GM19239 (cell line): ENCODE measurements around the gene GLT8D2.

Source experiments
- DNase-seq: peaks from one replicate; pipeline ENCODE4 v3.0.0; 2011; ENCODE audit warnings: low spot score; ENCODE audit not compliant: insufficient read length
- FAIRE-seq: peaks from 2 replicates; lab custom pipeline; 2011; peaks lifted over from hg19 to GRCh38; lab: Jason Lieb, UNC

GLT8D2 gene

DNA sequence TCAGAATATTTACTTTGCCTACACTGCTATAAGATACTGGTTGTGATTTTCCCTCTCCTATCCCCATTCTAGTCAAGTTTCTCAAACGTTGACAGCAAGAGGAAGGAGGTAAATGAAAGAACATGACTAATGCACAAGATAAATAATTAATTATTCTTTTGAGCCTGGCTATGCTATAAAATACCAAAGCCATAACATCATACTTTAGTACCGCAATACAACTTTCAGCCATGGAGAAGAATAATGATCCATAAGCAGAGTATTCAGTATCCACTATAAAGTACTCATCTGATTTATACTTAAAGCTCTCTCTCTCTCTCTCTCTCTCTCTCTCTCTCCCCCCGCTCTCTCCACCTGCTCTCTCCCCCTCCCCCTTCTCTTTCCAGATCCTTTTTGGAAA lies 43.1 kb downstream of the GLT8D2 start:
- DNase-seq, result no peak
- FAIRE-seq, result no peak

DNA sequence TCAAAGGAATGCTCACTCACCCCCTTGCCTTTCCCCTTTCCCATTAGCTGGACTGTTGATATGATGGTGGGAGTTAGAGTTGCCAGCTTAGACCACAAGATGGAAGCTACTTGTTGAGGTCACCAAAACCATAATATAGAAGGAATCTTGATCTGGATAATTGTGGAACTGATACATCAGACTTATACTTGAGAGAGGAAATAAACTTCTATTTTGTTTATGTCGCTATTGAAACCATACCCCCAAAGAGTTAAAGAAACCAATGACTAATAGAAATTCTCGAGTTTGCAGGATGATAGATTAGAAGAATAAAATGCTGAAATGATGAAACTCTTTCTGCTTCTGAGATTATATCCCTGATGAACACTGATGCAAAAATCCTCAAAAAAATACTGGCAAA lies 46.4 kb downstream of the GLT8D2 start:
- DNase-seq, result no peak
- no peak for FAIRE-seq

DNA sequence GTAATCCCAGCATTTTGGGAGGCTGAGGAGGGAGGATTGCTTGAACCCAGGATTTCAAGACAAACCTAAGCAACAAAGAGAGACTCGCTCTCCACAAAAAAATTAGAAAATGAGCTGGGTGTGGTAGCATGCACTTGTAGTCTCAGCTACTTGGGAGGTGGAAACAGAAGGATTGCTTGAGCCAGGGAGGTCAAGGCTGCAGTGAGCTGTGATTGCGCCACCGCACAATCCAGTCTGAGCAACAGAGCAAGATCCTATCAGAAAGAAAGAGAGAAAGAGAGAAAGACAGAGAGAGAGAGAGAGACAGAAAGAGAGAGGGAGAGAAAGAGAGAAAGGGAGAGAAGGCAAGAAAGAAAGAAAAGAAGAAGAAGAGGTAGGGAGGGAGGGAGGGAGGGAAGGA lies 47.3 kb downstream of the GLT8D2 start:
- no peak for FAIRE-seq
- DNase-seq, result no peak

DNA sequence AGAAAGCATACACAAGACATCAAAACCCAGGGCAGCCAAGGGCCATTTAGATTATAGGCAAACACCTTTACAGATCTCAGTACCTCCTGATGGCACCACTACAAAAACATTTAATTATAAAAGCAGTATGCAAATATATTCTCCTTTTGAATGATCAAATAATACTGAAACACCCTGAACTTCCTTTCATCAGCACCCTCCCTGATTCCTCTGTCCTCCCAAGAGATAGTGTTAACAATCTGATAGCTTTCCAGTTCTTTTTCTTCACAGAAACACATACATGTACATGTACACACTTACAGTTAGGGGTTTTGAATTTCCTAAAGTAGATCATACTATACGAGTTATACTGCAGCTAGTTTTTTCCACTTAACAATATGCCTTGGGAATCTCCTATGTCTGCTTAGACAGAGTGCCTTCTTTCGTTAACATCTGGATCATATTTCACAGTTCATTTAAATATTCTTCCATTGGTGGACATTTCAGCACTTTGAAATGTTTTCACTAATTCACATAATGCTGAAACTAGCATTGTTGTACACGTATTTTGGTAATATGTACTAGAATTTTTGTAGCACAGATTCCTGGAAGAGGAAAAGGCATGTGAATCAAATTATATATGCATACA lies 49.1 kb downstream of the GLT8D2 start:
- FAIRE-seq, result no peak
- no peak for DNase-seq

DNA sequence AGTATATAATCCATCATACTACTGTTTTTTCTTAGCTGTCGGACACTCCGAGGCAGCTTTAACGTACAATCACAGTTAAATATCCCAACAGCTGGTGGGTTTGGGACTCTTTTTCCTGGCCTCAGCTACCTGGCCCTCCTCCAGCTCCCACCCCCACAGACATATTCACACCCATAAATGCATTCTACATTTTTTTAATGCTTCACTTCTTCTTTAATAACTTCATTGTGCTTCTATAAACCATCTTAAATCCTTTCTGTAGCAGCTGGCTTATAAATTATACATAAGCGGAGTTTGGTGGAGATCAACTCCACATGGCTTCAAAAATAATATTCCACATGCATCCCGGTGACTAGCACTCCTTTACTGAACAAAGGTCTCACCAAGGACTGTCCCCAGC lies 51.0 kb downstream of the GLT8D2 start:
- FAIRE-seq, result no peak
- DNase-seq, result no peak

DNA sequence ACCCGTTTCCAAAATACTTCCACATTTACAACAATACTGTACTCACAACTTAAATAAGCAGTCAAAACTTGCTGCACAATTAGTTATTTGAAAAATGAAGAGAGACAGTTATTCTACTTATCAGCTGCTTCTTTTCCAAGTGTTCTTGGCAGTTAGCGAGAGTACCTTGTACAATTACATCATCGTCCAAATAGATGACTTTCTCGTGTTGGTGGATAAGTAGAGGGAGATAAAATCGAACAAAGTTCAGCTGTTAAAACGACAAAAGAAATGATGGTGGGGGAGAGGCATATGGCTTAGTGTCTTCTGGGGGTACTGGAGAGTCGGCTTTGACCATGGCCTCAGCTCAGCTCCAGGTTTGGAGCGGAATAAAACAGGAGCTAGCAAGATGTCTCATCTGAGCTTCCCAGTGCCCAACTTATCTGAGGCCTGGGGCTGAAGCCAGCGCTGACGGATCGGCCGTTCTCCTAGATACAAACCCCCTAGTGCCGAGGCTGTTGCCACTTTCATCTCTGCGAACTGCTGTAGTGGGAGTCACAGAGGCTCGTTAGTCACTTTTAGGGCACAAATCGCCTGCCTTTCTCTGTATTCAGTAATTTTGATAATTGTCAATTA lies 52.6 kb downstream of the GLT8D2 start:
- FAIRE-seq (no peak), DNase-seq (no peak)

DNA sequence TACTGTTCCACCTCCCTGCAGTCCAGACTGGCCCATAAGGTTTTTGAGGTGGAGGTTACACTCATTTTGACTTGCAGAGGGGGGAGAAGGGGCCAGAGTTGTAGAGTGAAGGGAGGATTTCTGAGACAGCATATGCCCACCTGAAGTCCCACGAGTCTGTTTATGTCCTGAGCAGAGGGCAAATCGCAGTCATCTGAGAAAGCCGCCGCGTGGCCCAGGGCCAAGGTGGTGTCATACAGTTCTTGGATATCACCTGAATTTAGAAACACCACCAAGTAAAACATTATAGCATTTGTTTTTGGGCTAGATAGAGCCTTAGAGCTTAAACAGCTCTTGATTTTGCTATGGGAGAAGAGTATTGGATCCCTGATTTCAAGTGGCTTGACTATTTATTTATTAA lies 53.4 kb downstream of the GLT8D2 start:
- FAIRE-seq (no peak), DNase-seq (no peak)

DNA sequence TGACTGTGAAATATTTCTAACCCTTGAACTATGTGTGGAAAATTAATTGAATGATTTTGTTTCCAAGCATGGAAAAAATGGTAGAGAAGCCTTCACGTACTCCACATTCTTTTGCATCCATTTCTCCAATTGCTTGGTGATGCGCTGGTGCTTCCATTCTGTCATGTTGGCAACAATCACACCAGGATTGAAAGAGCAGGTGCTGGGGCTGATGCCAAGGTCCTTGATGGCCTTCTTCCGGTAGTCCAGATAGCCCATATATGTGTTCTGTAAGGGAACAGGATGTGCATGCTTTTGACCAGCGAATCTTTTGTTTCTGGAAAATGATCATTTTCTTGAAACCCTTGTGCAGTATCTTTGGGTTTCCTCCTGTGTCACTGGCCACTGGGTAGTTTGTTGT lies 55.8 kb downstream of the GLT8D2 start:
- FAIRE-seq, result no peak

DNA sequence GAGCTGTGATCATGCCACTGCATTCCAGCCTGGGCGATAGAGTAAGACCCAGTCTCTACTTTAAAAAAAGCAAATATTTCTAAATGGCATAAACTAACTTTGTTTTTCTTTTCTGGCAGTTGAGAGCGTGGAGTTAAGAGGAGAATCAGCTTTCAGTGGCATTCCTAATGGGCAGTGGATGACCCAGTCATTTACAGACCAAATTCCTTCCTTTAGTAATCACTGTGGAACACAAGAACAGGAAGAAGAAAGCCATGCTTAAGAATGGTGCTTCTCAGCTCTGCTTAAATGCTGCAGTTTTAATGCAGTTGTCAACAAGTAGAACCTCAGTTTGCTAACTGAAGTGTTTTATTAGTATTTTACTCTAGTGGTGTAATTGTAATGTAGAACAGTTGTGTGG lies 63.2 kb downstream of the GLT8D2 start:
- DNase-seq (no peak), FAIRE-seq (peak; percentile 79)

More for the DNA sequence above, 55.8 kb downstream of the GLT8D2 start:
- no peak for DNase-seq

DNA sequence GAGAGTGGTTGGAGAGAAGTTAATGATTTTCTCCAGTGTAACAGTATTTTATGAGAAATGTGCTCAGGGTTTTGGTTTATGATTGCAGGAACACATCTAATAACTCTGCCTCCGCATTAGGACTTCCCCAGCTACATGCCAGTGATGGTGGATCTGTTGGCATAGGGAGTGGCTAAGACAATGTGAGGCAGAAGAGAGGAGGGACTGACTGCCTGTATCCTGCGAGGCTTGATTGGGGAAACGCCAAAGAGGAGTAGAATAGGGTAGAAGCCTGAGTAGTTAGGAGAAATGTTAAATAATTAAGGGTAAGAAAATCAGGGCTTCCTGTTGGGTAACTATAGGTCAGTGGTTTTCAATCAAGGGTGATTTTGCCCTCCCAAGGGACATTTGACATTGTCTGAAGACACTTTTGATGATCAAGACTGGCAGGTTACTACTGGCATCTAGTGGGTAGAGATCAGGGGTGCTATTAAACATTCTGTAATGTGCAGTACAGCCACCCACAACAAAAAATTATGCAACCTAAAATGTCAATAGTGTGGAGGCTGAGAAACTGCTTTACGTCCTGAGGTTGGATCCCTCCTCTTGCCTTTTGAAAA lies 71.5 kb downstream of the GLT8D2 start:
- DNase-seq, result no peak
- no peak for FAIRE-seq

DNA sequence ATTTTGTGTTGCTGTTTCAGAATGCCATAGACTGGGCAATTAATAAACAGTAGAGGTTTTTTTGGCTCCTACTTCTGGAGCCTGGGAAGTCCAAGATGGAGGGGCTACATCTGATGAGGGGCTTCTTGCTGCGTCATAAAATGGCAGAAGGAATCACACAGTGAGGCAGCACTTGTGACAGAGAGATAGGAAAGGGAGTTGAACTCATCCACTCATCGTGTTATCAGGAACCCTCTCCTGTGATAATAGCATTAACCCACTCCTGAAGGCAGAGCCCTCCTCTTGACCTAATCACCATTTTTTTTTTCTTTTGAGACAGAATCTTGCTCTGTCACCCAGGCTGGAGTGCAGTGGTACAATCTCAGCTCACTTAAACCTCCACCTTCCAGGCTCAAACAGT lies 74.6 kb downstream of the GLT8D2 start:
- FAIRE-seq (no peak), DNase-seq (no peak)

DNA sequence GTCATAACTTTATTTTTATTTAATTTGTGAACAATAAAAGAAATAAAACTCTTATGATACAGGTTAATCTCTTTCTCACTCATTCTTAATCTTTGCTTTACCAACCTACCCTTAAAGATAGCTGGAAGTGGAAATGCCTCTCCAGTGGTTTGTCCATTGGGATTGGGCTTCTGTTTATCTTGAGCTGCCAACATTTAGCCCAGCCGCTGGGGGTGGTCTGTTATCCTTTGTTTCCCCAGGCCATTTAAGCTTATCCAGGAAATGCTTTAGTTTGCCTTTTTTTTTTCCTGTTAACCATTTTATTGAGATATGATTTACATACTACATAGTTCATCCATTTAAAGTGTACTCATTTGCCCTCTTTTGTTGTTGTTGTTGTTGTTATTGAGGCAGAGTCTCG lies 76.1 kb downstream of the GLT8D2 start:
- DNase-seq (no peak), FAIRE-seq (no peak)

DNA sequence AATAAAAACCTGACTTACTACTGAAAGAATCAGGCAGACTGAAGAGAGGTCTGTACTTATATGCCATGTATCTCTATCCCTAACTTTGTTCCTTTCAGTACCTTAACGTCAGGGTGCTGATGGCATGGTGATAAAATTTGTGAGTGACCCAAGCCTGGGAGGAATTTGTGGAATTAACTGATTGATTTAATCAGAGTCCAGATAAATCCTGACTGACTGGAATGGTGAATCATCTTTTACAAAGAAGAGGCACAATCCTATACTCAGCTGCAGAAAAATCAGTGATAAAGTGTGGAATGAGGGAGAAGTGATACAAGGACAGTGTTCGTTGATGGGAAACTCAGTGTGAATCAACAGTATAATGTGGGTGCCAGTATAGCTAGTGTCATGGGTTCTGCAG lies 80.6 kb downstream of the GLT8D2 start:
- no peak for DNase-seq

DNA sequence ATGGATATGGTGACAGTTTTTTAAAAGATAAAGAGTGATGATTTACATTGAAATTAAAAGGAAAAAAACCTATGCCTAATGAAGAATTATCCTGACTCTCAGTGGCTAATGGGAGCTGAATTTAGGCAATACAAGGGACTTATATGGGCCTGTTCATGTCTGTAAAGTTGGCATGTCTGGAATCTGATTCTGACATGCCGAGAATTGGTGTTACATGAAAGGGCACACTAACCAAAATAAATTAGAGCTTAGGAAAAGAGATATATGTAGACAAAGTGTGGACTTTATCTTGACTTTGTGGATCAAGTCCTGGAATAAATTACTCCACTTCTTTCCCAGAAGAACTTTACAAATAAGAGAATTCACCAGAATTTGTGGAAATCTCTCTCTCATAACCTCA lies 83.3 kb downstream of the GLT8D2 start:
- DNase-seq (no peak), FAIRE-seq (peak; percentile 23)

More for the DNA sequence above, 80.6 kb downstream of the GLT8D2 start:
- FAIRE-seq, result no peak

DNA sequence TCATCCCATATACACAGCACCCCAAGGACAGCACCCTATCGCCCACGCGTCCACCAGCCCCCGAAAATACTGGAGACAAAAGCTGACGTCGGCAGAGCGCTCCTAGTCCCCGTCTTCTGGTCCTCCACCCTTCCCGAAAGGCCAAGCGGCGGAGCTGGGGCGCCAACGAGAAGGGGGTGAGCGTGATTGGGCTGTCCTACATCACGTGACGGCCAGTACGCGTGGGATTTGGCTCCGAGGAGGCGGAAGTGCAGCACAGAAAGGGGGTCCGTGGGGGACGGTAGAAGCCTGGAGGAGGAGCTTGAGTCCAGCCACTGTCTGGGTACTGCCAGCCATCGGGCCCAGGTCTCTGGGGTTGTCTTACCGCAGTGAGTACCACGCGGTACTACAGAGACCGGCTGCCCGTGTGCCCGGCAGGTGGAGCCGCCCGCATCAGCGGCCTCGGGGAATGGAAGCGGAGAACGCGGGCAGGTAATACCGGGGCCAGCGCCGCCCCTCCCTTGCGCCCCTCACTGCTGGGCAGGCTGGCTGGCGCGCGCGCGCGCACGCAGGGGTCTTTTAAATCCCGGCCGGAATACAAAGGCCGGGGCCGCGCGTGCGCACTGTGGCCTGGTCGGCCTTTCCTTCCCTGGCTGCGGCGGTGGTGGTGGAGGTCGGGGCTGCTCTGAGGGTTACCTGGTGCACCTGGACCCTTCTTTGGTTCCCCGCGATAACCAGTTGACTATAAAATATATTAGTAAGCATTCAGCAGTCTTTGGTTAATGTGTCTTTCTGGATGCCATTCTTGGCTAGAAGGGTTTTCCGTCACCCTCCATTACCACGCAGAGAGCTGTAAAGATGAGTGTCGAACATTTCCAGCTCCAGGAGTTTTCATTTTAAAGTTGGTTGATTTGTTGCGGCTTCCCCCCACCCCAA lies 84.1 kb downstream of the GLT8D2 start, which contains the start of gene TDG:
Gene TDG, plus strand, starts transcription at position 283 of the 915 bp plus-strand sequence. Its CDS starts 166 bp downstream, at position 449.
- FAIRE-seq (peak; percentile 91), DNase-seq (peak; percentile 74)

DNA sequence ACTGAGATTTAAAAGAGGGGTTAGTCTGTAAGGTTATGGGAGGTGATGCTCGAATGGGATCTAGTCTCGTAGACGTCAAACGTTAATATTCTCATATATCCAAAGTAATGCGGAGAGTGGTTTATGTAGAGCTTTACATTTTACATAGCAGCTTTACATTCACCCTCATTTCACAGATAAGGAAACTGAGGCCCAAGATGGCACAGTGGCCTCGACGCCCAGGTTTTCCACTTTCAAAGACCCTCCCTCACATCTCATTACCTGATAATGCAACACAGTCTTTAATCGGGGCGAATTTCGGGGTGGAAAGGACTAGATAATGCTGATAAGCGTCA lies 84.8 kb downstream of the GLT8D2 start:
- DNase-seq (no peak), FAIRE-seq (no peak)

DNA sequence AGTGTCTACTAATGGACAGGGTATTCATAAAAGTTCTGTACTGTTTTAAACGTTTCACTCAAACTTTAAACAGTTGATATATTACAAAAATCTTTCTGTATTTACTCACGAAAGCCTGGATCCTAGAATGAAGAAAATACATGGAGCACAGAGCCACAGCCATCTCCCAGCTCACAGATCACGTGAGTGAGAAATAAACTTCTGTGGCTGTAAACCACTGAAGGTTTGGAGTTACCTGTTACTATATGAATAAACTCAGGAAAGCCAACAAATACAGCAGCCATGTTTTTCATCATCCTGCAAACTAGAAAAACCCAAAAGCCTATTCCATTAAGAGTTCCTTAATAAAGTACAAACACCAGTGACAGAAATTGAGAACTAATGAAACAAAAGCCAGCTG lies 85.2 kb downstream of the GLT8D2 start:
- FAIRE-seq, result no peak
- no peak for DNase-seq

DNA sequence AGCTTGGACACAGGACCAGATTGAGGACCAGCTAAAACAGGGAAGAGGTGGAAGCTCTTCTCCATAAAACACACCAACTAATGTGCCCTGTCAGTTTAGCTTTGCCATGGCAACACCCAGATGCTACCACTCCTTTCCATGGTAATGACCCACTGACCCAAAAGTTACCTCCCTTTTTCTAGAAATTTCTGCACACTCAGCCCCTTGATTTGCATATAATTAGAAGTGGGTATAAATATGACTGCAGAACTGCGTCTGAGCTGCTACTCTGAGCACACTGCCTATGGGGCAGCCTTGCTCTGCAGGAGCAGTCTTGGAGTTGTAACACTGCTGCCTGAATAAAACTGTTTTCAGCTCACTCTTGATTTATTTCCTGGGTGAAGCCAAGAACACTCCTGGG lies 87.5 kb downstream of the GLT8D2 start:
- no peak for FAIRE-seq

DNA sequence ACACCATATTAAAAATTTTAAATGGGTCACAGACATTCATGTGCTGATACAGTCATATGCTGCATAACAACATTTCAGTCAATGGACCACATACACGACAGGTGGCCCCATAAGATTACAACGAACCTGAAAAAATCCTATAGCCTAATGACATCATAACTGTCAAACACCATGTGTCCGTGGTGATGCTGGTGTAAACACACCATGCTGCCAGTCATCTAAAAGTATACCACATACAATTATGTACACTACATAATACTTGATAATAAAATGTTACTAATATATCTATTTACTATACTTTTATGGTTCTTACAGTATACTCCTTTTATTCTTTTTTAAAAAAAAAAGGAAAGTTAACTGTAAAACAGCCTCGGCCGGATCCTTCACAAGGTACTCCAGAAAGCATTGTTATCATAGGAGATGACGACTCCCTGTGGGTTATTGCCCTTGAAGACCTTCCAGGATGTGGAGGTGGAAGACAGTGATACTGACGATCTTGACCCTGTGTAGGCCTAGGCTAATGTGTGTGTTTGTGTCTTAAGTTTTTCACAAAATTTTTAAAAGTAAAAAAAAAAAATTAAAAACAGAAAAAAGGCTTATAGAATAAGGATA lies 89.3 kb downstream of the GLT8D2 start:
- no peak for FAIRE-seq
- no peak for DNase-seq

More for the DNA sequence above, 87.5 kb downstream of the GLT8D2 start:
- no peak for DNase-seq

DNA sequence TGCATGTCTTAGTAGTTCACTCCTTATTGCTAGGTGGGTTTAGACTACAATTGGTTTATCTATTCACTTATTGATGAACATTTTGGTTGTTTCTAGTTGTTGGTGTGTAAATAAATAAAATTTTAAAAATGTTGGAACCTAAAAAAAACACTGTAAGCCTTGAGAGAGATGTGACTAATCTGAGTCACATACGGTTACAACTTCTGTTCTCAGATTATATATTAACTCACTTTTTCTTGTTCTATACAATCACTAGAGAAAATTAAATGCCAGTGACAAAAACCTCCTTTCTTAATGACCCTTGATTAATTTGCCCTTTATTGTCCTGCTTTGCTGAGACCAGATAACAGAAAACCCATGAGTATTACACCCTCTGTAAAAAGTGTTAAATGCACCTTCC lies 91.4 kb downstream of the GLT8D2 start:
- FAIRE-seq, result no peak
- DNase-seq, result no peak
